Measurements from ENCODE around the gene KNG1.
"Not testable (repeated sequence)": the region's sequence is repeated elsewhere in the genome, so short reads cannot be mapped to it uniquely, and the experiment has no call there.

The KNG1 gene

GRCh38 chr3:186717039-186717457 lies at the start of gene KNG1:
TSS of gene KNG1 (plus strand) at chr3:186717359. CDS start at chr3:186717543, 184 bp downstream.
- Histone ChIP-seq H3K27me3 (ENCODE audit: insufficient read depth, low read length) (no peaks in the 10 kb centered on the region), H3K9me3 (ENCODE audit: low read length) (no peaks in the 10 kb centered on the region), H3K4me1 (ENCODE audit: insufficient read depth, low read length) (no peaks in the 10 kb centered on the region), H3K36me3 (ENCODE audit: insufficient read depth, low read length) (no peaks in the 10 kb centered on the region), H2AFZ (ENCODE audit: low read depth, low read length) (no peak within 1 kb of the TSS), H3K4me3 (ENCODE audit: low read length) (no peak within 1 kb of the TSS)

- H3K9me3 ChIP-seq (ENCODE audit: low read length), result no peaks in the 10 kb centered on the region
- H3K27me3 ChIP-seq (ENCODE audit: insufficient read depth, low read length), result peaks cover 12% of the 10 kb centered on the region
- H3K36me3 ChIP-seq (ENCODE audit: insufficient read depth, low read length), result no peaks in the 10 kb centered on the region
- no peak overlapping the region for H3K4me3 ChIP-seq (ENCODE audit: low read length)
- no peaks in the 10 kb centered on the region for H3K4me1 ChIP-seq (ENCODE audit: insufficient read depth, low read length)
- no peak overlapping the region for H2AFZ ChIP-seq (ENCODE audit: low read depth, low read length)
Observed at GRCh38 chr3:186668426-186668825, 48.7 kb upstream of the KNG1 start.

DNA sequence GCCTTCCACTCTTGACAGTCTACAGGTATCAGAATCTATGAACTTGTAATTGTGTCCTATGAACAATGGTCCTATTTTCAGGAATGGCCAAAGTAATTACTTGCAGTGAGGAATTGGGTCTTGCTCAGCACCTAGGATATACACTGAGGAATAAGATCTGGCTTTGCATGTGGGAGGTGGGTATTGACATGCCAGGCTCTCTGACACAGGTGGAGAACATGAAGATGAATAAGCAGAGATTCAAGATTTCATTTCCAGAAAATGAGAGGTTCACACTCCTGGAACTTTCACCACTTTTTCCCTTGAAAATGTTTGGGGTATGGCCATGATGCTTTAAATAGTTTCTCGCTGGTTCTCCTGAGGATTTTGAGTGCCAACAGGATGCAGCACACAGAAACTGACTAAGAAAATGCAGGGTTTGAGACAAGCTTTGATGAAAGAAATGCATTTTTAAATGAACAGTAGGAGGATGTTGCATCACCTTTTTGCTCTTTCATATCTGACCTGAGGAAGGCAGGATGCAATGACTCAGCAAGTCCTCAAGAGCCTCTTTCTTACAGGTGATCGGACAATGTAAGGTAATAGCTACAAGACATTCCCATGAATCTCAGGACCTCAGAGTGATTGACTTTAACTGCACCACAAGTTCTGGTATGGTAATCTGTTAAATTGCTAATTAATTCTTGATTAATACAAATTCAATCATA lies 47.6 kb upstream of the KNG1 start:
- H3K4me1 ChIP-seq (ENCODE audit: insufficient read depth, low read length), result no peaks in the 10 kb centered on the region
- H3K36me3 ChIP-seq (ENCODE audit: insufficient read depth, low read length), result no peaks in the 10 kb centered on the region
- H2AFZ ChIP-seq (ENCODE audit: low read depth, low read length), result no peak overlapping the region
- H3K4me3 ChIP-seq (ENCODE audit: low read length), result no peak overlapping the region
- H3K9me3 ChIP-seq (ENCODE audit: low read length), result no peaks in the 10 kb centered on the region
- peaks cover 4% of the 10 kb centered on the region for H3K27me3 ChIP-seq (ENCODE audit: insufficient read depth, low read length)

DNA sequence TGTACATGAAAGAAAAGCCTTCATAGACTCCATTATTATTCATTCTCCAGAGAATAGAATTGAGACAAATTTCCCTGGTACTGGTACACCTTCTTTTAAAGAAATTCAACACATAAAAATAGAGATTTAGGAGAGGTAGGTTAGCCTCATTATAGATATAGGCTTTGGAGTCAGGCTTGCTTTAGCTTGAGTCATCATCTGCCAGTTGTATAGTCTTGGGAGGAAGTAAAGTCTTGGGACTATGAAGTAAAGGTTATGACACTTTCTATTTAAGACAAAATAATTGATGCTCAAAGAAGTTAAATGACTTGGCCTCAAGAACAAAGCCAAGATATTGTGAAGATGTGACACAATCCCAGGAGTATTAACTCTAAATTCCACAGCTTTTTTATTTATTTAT lies 47.0 kb upstream of the KNG1 start:
- Histone ChIP-seq H2AFZ (ENCODE audit: low read depth, low read length) (no peak overlapping the region), H3K9me3 (ENCODE audit: low read length) (no peaks in the 10 kb centered on the region), H3K4me3 (ENCODE audit: low read length) (no peak overlapping the region), H3K4me1 (ENCODE audit: insufficient read depth, low read length) (no peaks in the 10 kb centered on the region), H3K36me3 (ENCODE audit: insufficient read depth, low read length) (no peaks in the 10 kb centered on the region), H3K27me3 (ENCODE audit: insufficient read depth, low read length) (peaks cover 4% of the 10 kb centered on the region)

GRCh38 chr3:186671051-186671450 lies 46.1 kb upstream of the KNG1 start:
- no peaks in the 10 kb centered on the region for H3K4me1 ChIP-seq (ENCODE audit: insufficient read depth, low read length)
- H3K27me3 ChIP-seq (ENCODE audit: insufficient read depth, low read length), result peaks cover 4% of the 10 kb centered on the region
- H3K4me3 ChIP-seq (ENCODE audit: low read length), result no peak overlapping the region
- H2AFZ ChIP-seq (ENCODE audit: low read depth, low read length), result no peak overlapping the region
- H3K9me3 ChIP-seq (ENCODE audit: low read length), result no peaks in the 10 kb centered on the region
- no peaks in the 10 kb centered on the region for H3K36me3 ChIP-seq (ENCODE audit: insufficient read depth, low read length)

DNA sequence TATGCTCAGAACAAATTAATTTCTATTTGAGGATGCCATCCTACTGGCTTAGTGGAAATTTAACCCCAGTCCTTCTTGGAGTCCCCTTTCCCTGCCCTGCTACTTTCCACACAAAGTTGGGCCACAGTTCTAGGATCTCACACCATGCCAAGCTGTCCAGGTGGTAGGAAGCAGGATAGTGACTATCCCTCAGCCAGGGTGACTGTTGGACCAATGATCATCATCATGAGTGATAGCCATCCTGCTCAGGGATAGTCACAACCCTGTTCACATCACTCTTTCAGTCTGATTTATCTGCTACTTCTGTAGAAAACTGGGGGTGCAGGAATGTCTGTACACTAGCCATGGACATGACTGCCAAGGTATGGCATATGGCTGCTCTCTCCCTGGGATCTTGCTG lies 38.6 kb upstream of the KNG1 start:
- Histone ChIP-seq H3K9me3 (ENCODE audit: low read length) (no peaks in the 10 kb centered on the region), H3K27me3 (ENCODE audit: insufficient read depth, low read length) (peaks cover 4% of the 10 kb centered on the region), H3K36me3 (ENCODE audit: insufficient read depth, low read length) (no peaks in the 10 kb centered on the region), H3K4me1 (ENCODE audit: insufficient read depth, low read length) (no peaks in the 10 kb centered on the region), H2AFZ (ENCODE audit: low read depth, low read length) (no peak overlapping the region), H3K4me3 (ENCODE audit: low read length) (no peak overlapping the region)

GRCh38 chr3:186679151-186679550 lies 38.0 kb upstream of the KNG1 start:
- no peaks in the 10 kb centered on the region for H3K36me3 ChIP-seq (ENCODE audit: insufficient read depth, low read length)
- H2AFZ ChIP-seq (ENCODE audit: low read depth, low read length), result no peak overlapping the region
- H3K9me3 ChIP-seq (ENCODE audit: low read length), result no peaks in the 10 kb centered on the region
- peaks cover 4% of the 10 kb centered on the region for H3K27me3 ChIP-seq (ENCODE audit: insufficient read depth, low read length)
- no peaks in the 10 kb centered on the region for H3K4me1 ChIP-seq (ENCODE audit: insufficient read depth, low read length)
- no peak overlapping the region for H3K4me3 ChIP-seq (ENCODE audit: low read length)

GRCh38 chr3:186680869-186681268 lies 36.3 kb upstream of the KNG1 start:
- Histone ChIP-seq H3K4me3 (ENCODE audit: low read length) (no peak overlapping the region), H2AFZ (ENCODE audit: low read depth, low read length) (no peak overlapping the region), H3K27me3 (ENCODE audit: insufficient read depth, low read length) (no peaks in the 10 kb centered on the region), H3K4me1 (ENCODE audit: insufficient read depth, low read length) (no peaks in the 10 kb centered on the region), H3K36me3 (ENCODE audit: insufficient read depth, low read length) (no peaks in the 10 kb centered on the region), H3K9me3 (ENCODE audit: low read length) (no peaks in the 10 kb centered on the region)

DNA sequence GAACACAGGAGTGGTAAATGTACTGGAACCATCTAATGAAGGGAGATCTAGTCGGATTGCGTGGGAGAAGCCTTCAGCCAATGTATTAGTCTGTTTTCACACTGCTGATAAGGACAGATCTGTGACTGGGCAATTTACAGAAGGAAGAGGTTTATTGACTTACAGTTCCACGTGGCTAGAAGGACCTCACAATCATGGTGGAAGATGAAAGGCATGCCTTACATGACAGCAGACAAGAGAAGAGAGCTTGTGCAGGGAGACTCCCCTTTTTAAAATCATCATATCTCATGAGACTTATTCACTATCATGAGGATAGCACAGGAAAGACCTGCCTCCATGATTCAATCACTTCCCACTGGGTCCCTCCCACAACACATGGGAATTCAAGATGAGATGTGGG lies 34.3 kb upstream of the KNG1 start:
- H3K36me3 ChIP-seq (ENCODE audit: insufficient read depth, low read length), result no peaks in the 10 kb centered on the region
- H3K27me3 ChIP-seq (ENCODE audit: insufficient read depth, low read length), result no peaks in the 10 kb centered on the region
- no peak overlapping the region for H3K4me3 ChIP-seq (ENCODE audit: low read length)
- H3K9me3 ChIP-seq (ENCODE audit: low read length), result no peaks in the 10 kb centered on the region
- H3K4me1 ChIP-seq (ENCODE audit: insufficient read depth, low read length), result no peaks in the 10 kb centered on the region
- no peak overlapping the region for H2AFZ ChIP-seq (ENCODE audit: low read depth, low read length)

DNA sequence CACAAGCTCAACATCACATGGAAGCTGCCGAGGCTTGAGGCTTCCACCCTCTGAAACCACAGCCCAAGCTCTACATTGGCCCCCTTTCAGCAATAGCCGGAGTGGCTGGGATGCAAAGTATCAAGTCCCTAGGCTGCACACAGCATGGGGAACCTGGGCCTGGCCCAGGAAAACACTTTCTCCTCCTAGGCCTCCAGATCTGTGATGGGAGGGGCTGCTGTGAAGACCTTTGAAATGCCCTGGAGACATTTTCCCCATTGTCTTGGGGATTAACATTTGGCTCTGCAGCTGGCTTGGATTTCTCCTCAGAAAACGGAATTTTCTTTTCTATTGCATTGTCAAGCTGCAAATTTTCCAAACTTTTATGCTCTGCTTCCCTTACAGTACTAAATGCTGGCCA lies 33.2 kb upstream of the KNG1 start:
- H3K4me1 ChIP-seq (ENCODE audit: insufficient read depth, low read length), result no peaks in the 10 kb centered on the region
- H3K9me3 ChIP-seq (ENCODE audit: low read length), result no peaks in the 10 kb centered on the region
- no peaks in the 10 kb centered on the region for H3K36me3 ChIP-seq (ENCODE audit: insufficient read depth, low read length)
- no peak overlapping the region for H2AFZ ChIP-seq (ENCODE audit: low read depth, low read length)
- H3K27me3 ChIP-seq (ENCODE audit: insufficient read depth, low read length), result no peaks in the 10 kb centered on the region
- H3K4me3 ChIP-seq (ENCODE audit: low read length), result no peak overlapping the region

- H3K27me3 ChIP-seq (ENCODE audit: insufficient read depth, low read length); H3K4me3 ChIP-seq (ENCODE audit: low read length); H2AFZ ChIP-seq (ENCODE audit: low read depth, low read length); H3K36me3 ChIP-seq (ENCODE audit: insufficient read depth, low read length); H3K9me3 ChIP-seq (ENCODE audit: low read length); H3K4me1 ChIP-seq (ENCODE audit: insufficient read depth, low read length): not testable (repeated sequence)
Observed at GRCh38 chr3:186686475-186686874, 30.7 kb upstream of the KNG1 start.

GRCh38 chr3:186687120-186687651 lies 30.0 kb upstream of the KNG1 start:
- H2AFZ ChIP-seq (ENCODE audit: low read depth, low read length), result no peak overlapping the region
- H3K4me3 ChIP-seq (ENCODE audit: low read length), result no peak overlapping the region
- H3K4me1 ChIP-seq (ENCODE audit: insufficient read depth, low read length), result no peaks in the 10 kb centered on the region
- H3K27me3 ChIP-seq (ENCODE audit: insufficient read depth, low read length), result no peaks in the 10 kb centered on the region
- H3K9me3 ChIP-seq (ENCODE audit: low read length), result no peaks in the 10 kb centered on the region
- no peaks in the 10 kb centered on the region for H3K36me3 ChIP-seq (ENCODE audit: insufficient read depth, low read length)

DNA sequence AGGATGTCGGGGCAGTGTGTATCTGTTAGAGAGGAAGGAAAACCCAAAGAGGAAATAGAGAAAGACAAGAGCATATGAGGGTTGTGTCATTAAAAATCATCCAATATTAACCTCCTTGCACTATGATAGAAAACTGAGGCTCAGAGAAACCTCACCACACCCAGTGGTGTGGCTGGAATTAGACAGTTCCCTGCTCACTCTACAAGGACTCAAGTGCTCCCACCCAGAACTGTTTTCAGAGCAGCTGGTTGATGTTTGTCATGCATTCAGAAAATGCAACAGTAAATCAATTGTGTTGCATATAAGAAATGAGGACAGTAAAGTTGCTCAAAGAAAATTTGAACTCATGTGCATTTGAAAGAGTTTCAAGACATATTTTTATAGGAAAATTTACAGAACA lies 26.9 kb upstream of the KNG1 start:
- H3K36me3 ChIP-seq (ENCODE audit: insufficient read depth, low read length), result not testable (repeated sequence)

DNA sequence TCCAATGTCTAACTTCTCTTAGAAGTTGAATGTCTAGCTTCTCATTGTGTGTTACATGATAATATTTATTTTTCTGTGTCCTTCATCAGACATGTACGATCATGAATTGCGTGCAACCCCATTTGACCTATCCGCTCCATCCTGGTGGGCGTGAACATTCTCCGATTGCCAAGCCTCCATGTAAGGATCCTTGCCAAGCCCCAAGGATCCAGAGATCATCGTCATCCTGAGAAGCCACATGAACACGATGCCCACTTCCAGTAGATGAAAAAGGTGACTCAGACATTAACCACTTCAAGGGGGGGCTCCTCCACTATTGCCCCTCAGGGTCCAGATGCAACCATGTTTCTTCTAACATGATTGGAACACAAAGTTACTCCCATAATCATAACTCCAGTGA lies 25.5 kb upstream of the KNG1 start:
- H3K4me1 ChIP-seq (ENCODE audit: insufficient read depth, low read length), result no peaks in the 10 kb centered on the region
- H3K36me3 ChIP-seq (ENCODE audit: insufficient read depth, low read length), result no peaks in the 10 kb centered on the region
- no peak overlapping the region for H3K4me3 ChIP-seq (ENCODE audit: low read length)
- no peaks in the 10 kb centered on the region for H3K9me3 ChIP-seq (ENCODE audit: low read length)
- H2AFZ ChIP-seq (ENCODE audit: low read depth, low read length), result no peak overlapping the region
- H3K27me3 ChIP-seq (ENCODE audit: insufficient read depth, low read length), result no peaks in the 10 kb centered on the region

More for the DNA sequence above, 26.9 kb upstream of the KNG1 start:
- H2AFZ ChIP-seq (ENCODE audit: low read depth, low read length); H3K9me3 ChIP-seq (ENCODE audit: low read length); H3K27me3 ChIP-seq (ENCODE audit: insufficient read depth, low read length); H3K4me1 ChIP-seq (ENCODE audit: insufficient read depth, low read length); H3K4me3 ChIP-seq (ENCODE audit: low read length): not testable (repeated sequence)
